Neural cell (in vitro differentiated cells): Measurements from ENCODE around the gene SOCS2. TPM values are rescaled to one million over a fixed set of nuclear protein-coding genes. Genes with fewer than 3 reads are reported as not detected.

Experiments
- H2AFZ ChIP-seq: fragments of 200-600, 300-800 bp; sonication (generic), shearing (Covaris generic); 2 replicates; pipeline ENCODE4 v1.6.0; 2014; ENCODE audit warnings: low read depth, mild to moderate bottlenecking, antibody characterized with exemption, low read length, moderate library complexity
- H3F3A ChIP-seq: fragments of 200-600 bp; shearing (Covaris generic); 2 replicates; pipeline ENCODE4 v1.6.1; 2016; ENCODE audit warnings: mild to moderate bottlenecking, moderate library complexity, mixed read lengths, antibody characterized with exemption, low read length; ENCODE audit not compliant: insufficient read depth, poor library complexity, severe bottlenecking
- H3K27ac ChIP-seq: fragments of 200-600, 300-800 bp; sonication (generic), shearing (Covaris generic); 2 replicates; pipeline ENCODE4 v1.5.1; 2014; ENCODE audit warnings: mild to moderate bottlenecking, low read length, moderate library complexity
- H3K27me3 ChIP-seq: fragments of 300-800, 200-600 bp; sonication (generic), shearing (Covaris generic); 2 replicates; pipeline ENCODE4 v1.6.0; 2014; ENCODE audit warnings: mild to moderate bottlenecking, low read depth, low read length, moderate library complexity; ENCODE audit not compliant: insufficient read depth
- H3K36me3 ChIP-seq: fragments of 300-800, 200-600 bp; sonication (generic), shearing (Covaris generic); 2 replicates; pipeline ENCODE4 v1.5.1; 2014; ENCODE audit warnings: mild to moderate bottlenecking, antibody characterized with exemption, low read length, moderate library complexity; ENCODE audit not compliant: insufficient read depth
- H3K4me2 ChIP-seq: fragments of 300-800, 200-600 bp; sonication (generic), shearing (Covaris generic); 2 replicates; pipeline ENCODE4 v1.6.0; 2014; ENCODE audit warnings: mild to moderate bottlenecking, low read length
- H3K4me3 ChIP-seq: fragments of 300-800, 200-600 bp; sonication (generic), shearing (Covaris generic); 2 replicates; pipeline ENCODE4 v1.5.1; 2014; ENCODE audit warnings: mild to moderate bottlenecking, low read length, moderate library complexity
- H3K79me2 ChIP-seq: fragments of 200-600 bp; shearing (Covaris generic); replicated peaks from 2 replicates; pipeline ENCODE4 v1.6.0; 2014; ENCODE audit warnings: mild to moderate bottlenecking, low read length, moderate library complexity; ENCODE audit not compliant: insufficient read depth
- H3K9ac ChIP-seq: fragments of 300-800, 200-600 bp; sonication (generic), shearing (Covaris generic); 2 replicates; pipeline ENCODE4 v1.6.1; 2016; ENCODE audit warnings: mild to moderate bottlenecking, low read length, mixed read lengths
- H3K9me2 ChIP-seq: fragments of 200-600 bp; shearing (Covaris generic); 2 replicates; pipeline ENCODE4 v1.6.1; 2016; ENCODE audit warnings: mild to moderate bottlenecking, low read length, mixed read lengths; ENCODE audit not compliant: insufficient read depth
- H3K9me3 ChIP-seq: fragments of 200-600, 300-800 bp; sonication (generic), shearing (Covaris generic); 2 replicates; pipeline ENCODE4 v1.6.1; 2016; ENCODE audit warnings: mild to moderate bottlenecking, mixed run types, low read length, moderate library complexity, mixed read lengths
- H4K20me1 ChIP-seq: fragments of 200-600 bp; shearing (Covaris generic); 2 replicates; pipeline ENCODE4 v1.6.1; 2016; ENCODE audit warnings: mild to moderate bottlenecking, mixed run types; ENCODE audit not compliant: insufficient read depth
- CTCF ChIP-seq: fragments of 450-650 bp; IDR thresholded peaks from 2 replicates; pipeline ENCODE4 v1.5.1; 2014; ENCODE audit warnings: antibody characterized with exemption, mild to moderate bottlenecking, moderate library complexity; ENCODE audit not compliant: poor library complexity, severe bottlenecking
- EP300 ChIP-seq: fragments of 450-650 bp; conservative IDR thresholded peaks from 2 replicates; pipeline ENCODE4 v1.6.1; 2014; ENCODE audit warnings: antibody characterized with exemption, mild to moderate bottlenecking, moderate library complexity; ENCODE audit not compliant: poor library complexity, severe bottlenecking
- EZH2 ChIP-seq: fragments of 200-600, 300-800 bp; shearing (Covaris generic), sonication (generic); IDR thresholded peaks from 2 replicates; pipeline ENCODE4 v1.6.1; 2014; ENCODE audit warnings: antibody characterized with exemption, low read length, borderline replicate concordance, mild to moderate bottlenecking; ENCODE audit not compliant: insufficient read depth, poor library complexity, severe bottlenecking
- MXI1 ChIP-seq: fragments of 450-650 bp; conservative IDR thresholded peaks from 2 replicates; pipeline ENCODE4 v1.6.1; 2014; ENCODE audit warnings: antibody characterized with exemption, mild to moderate bottlenecking; ENCODE audit not compliant: poor library complexity, severe bottlenecking
- POLR2AphosphoS5 ChIP-seq: IDR thresholded peaks from 2 replicates; pipeline ENCODE4 v1.6.1; 2012
- RAD21 ChIP-seq: fragments of 450-650 bp; conservative IDR thresholded peaks from 2 replicates; pipeline ENCODE4 v1.6.1; 2014; ENCODE audit warnings: antibody characterized with exemption, mild to moderate bottlenecking, moderate library complexity
- SMC3 ChIP-seq: fragments of 450-650 bp; conservative IDR thresholded peaks from 2 replicates; pipeline ENCODE4 v1.6.1; 2014; ENCODE audit warnings: antibody characterized with exemption, mild to moderate bottlenecking, moderate library complexity; ENCODE audit not compliant: poor library complexity
- TAF1 ChIP-seq: IDR thresholded peaks from 2 replicates; pipeline ENCODE4 v1.6.1; 2012; ENCODE audit warnings: low read depth
- polyA plus RNA-seq: library from polyadenylated mRNA; depleted of rRNA; stranded (reverse); fragments of >200 nt; gene quantifications from 2 replicates; pipeline ENCODE4 v1.2.3, GENCODE V29; 2014
- TF ChIP-seq, protein P1 (sequence below): IDR thresholded peaks from 2 replicates; pipeline ENCODE4 v1.6.1; 2012; ENCODE audit warnings: borderline replicate concordance

The SOCS2 gene
- polyA plus RNA-seq, 1 donor from 2014 or later = 119 TPM

GRCh38 chr12:93594766-93595311 is 22.4 kb downstream of the SOCS2 start:
- Histone ChIP-seq H3K79me2 (no peaks in the 10 kb centered on the region), H2AFZ (no peak overlapping the region), H4K20me1 (no peaks in the 10 kb centered on the region), H3K4me2 (no peak overlapping the region), H3K36me3 (no peaks in the 10 kb centered on the region), H3K4me3 (no peak overlapping the region), H3K9me3 (no peaks in the 10 kb centered on the region), H3K27me3 (peaks cover 26% of the 10 kb centered on the region), H3K9ac (no peak overlapping the region), H3K27ac (no peak overlapping the region), H3F3A (no peaks in the 10 kb centered on the region), H3K9me2 (no peaks in the 10 kb centered on the region)
- TF ChIP-seq EZH2 (no peak), SMC3 (no peak), MXI1 (no peak), CTCF (no peak), POLR2AphosphoS5 (no peak), RAD21 (no peak), EP300 (no peak), TAF1 (no peak)
- TF ChIP-seq, protein P1, sequence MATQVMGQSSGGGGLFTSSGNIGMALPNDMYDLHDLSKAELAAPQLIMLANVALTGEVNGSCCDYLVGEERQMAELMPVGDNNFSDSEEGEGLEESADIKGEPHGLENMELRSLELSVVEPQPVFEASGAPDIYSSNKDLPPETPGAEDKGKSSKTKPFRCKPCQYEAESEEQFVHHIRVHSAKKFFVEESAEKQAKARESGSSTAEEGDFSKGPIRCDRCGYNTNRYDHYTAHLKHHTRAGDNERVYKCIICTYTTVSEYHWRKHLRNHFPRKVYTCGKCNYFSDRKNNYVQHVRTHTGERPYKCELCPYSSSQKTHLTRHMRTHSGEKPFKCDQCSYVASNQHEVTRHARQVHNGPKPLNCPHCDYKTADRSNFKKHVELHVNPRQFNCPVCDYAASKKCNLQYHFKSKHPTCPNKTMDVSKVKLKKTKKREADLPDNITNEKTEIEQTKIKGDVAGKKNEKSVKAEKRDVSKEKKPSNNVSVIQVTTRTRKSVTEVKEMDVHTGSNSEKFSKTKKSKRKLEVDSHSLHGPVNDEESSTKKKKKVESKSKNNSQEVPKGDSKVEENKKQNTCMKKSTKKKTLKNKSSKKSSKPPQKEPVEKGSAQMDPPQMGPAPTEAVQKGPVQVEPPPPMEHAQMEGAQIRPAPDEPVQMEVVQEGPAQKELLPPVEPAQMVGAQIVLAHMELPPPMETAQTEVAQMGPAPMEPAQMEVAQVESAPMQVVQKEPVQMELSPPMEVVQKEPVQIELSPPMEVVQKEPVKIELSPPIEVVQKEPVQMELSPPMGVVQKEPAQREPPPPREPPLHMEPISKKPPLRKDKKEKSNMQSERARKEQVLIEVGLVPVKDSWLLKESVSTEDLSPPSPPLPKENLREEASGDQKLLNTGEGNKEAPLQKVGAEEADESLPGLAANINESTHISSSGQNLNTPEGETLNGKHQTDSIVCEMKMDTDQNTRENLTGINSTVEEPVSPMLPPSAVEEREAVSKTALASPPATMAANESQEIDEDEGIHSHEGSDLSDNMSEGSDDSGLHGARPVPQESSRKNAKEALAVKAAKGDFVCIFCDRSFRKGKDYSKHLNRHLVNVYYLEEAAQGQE = no peak

GRCh38 chr12:93595351-93595750 is 22.9 kb downstream of the SOCS2 start:
- no peaks in the 10 kb centered on the region for H4K20me1 ChIP-seq
- H3K9me3 ChIP-seq = no peaks in the 10 kb centered on the region
- no peak overlapping the region for H3K4me2 ChIP-seq
- no peaks in the 10 kb centered on the region for H3F3A ChIP-seq
- TF ChIP-seq TAF1 = no peak
- TF ChIP-seq, protein P1 = no peak
- TF ChIP-seq MXI1 = no peak
- no peak for TF ChIP-seq EP300
- TF ChIP-seq RAD21 = no peak
- TF ChIP-seq CTCF = no peak
- TF ChIP-seq EZH2 = no peak
- no peak for TF ChIP-seq SMC3
- TF ChIP-seq POLR2AphosphoS5 = no peak
- H3K79me2 ChIP-seq = no peaks in the 10 kb centered on the region
- H2AFZ ChIP-seq = no peak overlapping the region
- H3K27ac ChIP-seq = no peak overlapping the region
- no peaks in the 10 kb centered on the region for H3K9me2 ChIP-seq
- H3K4me3 ChIP-seq = no peak overlapping the region
- peaks cover 26% of the 10 kb centered on the region for H3K27me3 ChIP-seq
- no peaks in the 10 kb centered on the region for H3K36me3 ChIP-seq
- no peak overlapping the region for H3K9ac ChIP-seq
